Cardiac fibroblast (primary cell): ENCODE results near the gene SEC14L3.

Source experiments
- DNase-seq, 2 donors: peaks; one replicate each; pipeline versions ENCODE4 v3.0.0 to v3.0.0-alpha.2; 2010; ENCODE audit warnings: low read depth in 2 of 2
- H3K4me3 ChIP-seq, 2 donors: replicated peaks in 1 of 2; 1 replicate in 1 of 2; 2 replicates in 1 of 2; pipeline ENCODE4 v1.5.1; 2011; ENCODE audit warnings: low read depth in 2 of 2, low read length in 2 of 2, mild to moderate bottlenecking in 2 of 2, moderate library complexity in 1 of 2
- CTCF ChIP-seq: IDR thresholded peaks from one replicate; pipeline ENCODE4 v1.5.1; 2011; ENCODE audit warnings: low read depth, mild to moderate bottlenecking, low read length, inconsistent platforms

SEC14L3 gene

GRCh38 chr22:30438559-30438958, 33.3 kb downstream of the SEC14L3 start:
- DNase-seq: no peak
- no peak for TF ChIP-seq CTCF
- no peak overlapping the region for H3K4me3 ChIP-seq

GRCh38 chr22:30436196-30436595, 35.6 kb downstream of the SEC14L3 start:
- no peak for TF ChIP-seq CTCF
- H3K4me3 ChIP-seq: no peak overlapping the region

GRCh38 chr22:30435674-30436126, 36.1 kb downstream of the SEC14L3 start:
- no peak for TF ChIP-seq CTCF
- H3K4me3 ChIP-seq: no peak overlapping the region
- no peak for DNase-seq

More at GRCh38 chr22:30436196-30436595, 35.6 kb downstream of the SEC14L3 start:
- DNase-seq: no peak

DNA sequence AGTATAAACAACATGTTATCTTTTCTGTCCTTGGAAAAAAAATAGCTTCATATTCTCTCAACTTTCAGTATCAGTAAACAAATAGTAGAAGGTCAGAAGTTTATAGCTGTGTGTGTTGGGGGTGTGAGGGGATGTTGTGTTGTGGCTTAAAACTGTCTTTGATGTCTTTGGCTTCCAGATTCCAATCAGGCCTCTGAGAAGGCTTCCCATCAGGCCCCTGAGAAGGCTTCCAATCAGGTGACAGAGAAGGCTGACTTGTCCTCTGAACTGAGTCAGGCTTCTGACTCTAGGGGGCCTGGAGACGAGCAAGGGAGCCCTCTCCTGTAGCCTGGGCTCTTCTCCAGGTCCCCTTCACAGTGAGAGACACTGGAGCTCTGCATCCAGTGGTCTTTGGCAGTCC, 37.0 kb downstream of the SEC14L3 start:
- no peak for DNase-seq
- no peak overlapping the region for H3K4me3 ChIP-seq
- no peak for TF ChIP-seq CTCF

DNA sequence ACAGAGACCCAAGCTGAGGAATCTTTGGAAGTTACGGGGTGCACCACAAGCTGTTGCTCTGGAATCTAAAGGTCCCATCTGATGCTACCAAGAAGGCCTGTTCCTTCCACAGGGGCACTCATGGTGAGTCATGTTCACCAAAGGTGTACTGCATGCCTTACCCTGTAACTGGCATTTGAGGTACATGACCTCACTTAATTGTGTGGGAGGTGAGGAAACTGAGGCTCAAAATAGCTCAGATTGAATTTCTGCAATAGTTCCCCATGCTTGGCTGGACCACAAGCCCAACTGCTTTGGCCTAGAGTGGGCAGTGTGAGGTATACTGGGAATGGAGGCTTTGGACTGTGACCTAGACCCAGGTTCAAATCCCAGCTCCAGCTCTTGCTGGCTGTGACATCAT, 38.0 kb downstream of the SEC14L3 start:
- no peak for DNase-seq
- no peak for TF ChIP-seq CTCF
- no peak overlapping the region for H3K4me3 ChIP-seq

DNA sequence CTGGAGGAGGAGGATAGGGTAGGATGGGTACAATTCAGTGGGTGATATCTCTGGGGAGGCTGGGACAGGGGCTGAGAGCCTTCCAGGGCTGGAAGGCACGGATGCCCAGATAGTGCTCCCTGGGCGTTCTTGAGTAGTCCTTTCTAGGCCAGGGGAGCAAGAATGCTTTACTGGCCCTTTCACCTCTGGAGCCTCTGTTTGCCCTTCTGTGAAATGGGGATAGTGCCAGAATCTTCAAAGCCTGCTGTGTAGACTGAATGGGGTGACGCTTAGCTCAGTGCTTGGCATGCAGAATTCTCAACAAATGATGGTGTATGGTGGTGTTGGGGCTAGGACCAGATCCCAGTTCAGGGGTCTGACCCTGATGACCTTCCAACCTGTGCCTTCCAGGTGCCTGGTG, 38.6 kb downstream of the SEC14L3 start:
- no peak overlapping the region for H3K4me3 ChIP-seq
- no peak for TF ChIP-seq CTCF
- no peak for DNase-seq

DNA sequence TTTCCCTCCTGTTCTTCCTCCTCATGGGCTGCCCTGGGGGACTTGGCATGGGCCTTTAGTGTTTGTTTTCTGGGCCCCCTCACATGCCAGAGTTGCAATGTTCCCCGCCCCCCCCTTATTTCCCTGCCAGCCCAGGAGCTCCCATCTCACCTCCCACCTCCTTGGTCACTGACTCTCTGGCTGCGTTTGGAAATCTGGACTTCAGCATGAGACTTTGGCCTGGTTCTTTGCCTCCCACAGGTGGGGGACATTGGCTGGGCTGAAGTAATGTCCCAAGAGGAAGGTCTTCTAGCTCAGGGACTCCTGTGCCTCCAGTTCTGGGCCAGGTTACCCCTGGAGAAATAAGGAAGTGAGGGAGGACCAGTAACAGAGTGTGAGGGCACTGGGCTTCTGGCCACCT, 39.3 kb downstream of the SEC14L3 start:
- TF ChIP-seq CTCF: no peak

More for the DNA sequence above, 39.3 kb downstream of the SEC14L3 start:
- DNase-seq: no peak
- H3K4me3 ChIP-seq: no peak overlapping the region
